Cardiac septum (tissue), 1 donor: Measurements from ENCODE around the gene SMG6. TPM values are rescaled to one million over a fixed set of nuclear protein-coding genes. Genes with fewer than 3 reads are reported as not detected.

Source experiments
- DNase-seq: peaks from one replicate; pipeline ENCODE4 v3.0.0-alpha.2; 2020; ENCODE audit warnings: low spot score
- intact Hi-C: fragments of 100-400 bp; cut with DNase I; formaldehyde crosslinking; loops from one replicate; pipeline ENCODE4 v1.14.0; 2022
- total RNA-seq: library from RNA; stranded (reverse); fragmentation: NEBNext Ultra II Directional; extraction: Animal tissue kit (Norgen Biotek cat#: 25700); gene quantifications from one replicate; pipeline ENCODE4 v1.2.1, GENCODE V29; 2021
- donor health status: DM: no; HTN: no; CAD: no.

SMG6 gene
- total RNA-seq, 1 donor from 2014 or later: 19.7 TPM

GRCh38 chr17:2051061-2051932 is 252.3 kb downstream of the SMG6 start:
- intact Hi-C loops: no loop called here
- no peak for DNase-seq

DNA sequence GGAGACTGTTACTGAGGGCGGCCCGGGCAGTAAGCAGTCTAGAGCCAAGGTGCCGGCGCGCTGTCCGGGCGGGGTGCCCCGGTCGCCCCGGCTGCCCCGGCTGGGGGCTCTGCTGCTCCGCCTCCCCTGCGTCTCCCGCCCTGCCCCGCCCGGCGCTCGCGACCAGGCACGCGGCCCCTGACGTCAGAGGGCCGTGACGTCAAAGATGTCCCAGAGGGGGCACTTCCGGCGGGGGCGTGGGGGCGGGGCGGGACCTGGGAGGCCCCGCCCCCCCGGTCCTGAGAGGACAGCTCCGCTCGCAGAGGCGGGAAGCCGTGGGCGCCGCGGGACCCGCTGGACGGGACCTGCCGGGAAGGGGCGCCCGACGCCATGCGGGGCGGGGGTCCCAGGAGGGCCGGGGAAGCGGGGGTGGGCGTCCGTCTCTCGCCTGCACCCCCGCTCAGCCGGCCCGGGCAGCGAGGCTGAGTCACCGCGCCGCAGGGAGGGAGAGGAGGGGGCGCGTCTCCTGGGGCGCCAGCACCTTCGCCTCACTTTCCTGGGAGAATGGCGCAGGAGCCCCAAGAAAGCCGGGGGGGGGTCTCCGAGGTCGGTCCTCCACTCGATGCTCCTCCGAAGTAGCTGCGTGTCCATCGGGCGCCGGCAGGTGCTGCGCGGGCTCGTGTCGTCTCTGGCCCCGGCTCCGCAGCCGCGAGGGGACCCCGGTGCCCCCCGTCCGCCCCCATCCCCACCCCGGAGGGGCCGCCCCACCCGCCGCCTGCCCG is 253.1 kb downstream of the SMG6 start:
- peak; percentile 79 for DNase-seq
- intact Hi-C loops: no loop called here

GRCh38 chr17:2049333-2050299 is 254.0 kb downstream of the SMG6 start:
- intact Hi-C loops: no loop called here
- peak; percentile 94 for DNase-seq

DNA sequence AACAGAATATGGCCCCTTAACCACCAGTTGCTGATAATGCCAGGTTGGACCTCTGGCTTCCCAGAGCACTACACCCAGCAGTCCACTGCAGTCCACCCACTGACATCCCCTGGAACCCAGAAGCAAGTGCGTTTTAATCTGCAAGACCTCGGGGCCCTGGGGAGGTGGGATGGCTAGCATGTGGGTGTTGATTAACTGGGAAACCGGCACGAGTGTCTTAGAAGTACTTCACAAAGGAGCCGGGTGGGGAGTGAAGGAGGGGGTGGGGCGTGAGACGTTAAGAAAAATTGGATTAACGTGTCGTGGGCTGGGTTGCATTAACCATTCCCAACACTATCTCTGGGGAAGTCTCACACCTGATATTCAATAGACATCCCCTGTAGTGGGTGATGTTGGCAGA is 254.8 kb downstream of the SMG6 start:
- no peak for DNase-seq
- intact Hi-C loops: no loop called here

DNA sequence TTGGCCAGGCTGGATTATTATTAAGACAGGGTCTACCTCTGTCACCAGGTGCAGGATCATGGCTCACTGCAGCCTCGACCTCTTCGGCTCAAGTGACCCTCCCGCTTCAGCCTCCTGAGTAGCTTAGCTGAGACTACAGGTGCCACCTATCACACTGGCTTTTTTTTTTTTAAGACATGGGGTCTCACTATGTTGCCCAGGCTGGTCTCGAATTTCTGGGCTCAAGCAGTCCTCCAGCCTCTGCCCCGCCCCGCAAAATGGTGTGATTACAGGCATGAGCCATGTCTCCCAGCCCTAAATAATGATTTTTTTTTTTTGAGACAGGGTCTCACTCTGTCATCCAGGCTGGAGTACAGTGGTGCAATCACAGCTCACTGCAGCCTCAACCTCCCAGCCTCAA is 256.0 kb downstream of the SMG6 start:
- intact Hi-C loops: no loop called here
- no peak for DNase-seq

GRCh38 chr17:2044263-2044894 is 259.2 kb downstream of the SMG6 start:
- intact Hi-C loops: loop anchor here (5.0 kb wide), 1 partner anchor 322 kb away; the partner anchor contains the start of gene WDR81
- no peak for DNase-seq

GRCh38 chr17:2043785-2044184 is 259.8 kb downstream of the SMG6 start:
- intact Hi-C loops: loop anchor here (5.0 kb wide), 1 partner anchor 321 kb away; the partner anchor contains the start of gene WDR81
- no peak for DNase-seq

GRCh38 chr17:2042933-2043332 is 260.7 kb downstream of the SMG6 start:
- no peak for DNase-seq
- intact Hi-C loops: loop anchor here (5.0 kb wide), 1 partner anchor 321 kb away; the partner anchor contains the start of gene WDR81

- intact Hi-C loops: loop anchor here (5.0 kb wide), 1 partner anchor 320 kb away; the partner anchor contains the start of gene WDR81
- DNase-seq: no peak
These were observed 261.2 kb downstream of the SMG6 start for GRCh38 chr17:2042390-2042847.

DNA sequence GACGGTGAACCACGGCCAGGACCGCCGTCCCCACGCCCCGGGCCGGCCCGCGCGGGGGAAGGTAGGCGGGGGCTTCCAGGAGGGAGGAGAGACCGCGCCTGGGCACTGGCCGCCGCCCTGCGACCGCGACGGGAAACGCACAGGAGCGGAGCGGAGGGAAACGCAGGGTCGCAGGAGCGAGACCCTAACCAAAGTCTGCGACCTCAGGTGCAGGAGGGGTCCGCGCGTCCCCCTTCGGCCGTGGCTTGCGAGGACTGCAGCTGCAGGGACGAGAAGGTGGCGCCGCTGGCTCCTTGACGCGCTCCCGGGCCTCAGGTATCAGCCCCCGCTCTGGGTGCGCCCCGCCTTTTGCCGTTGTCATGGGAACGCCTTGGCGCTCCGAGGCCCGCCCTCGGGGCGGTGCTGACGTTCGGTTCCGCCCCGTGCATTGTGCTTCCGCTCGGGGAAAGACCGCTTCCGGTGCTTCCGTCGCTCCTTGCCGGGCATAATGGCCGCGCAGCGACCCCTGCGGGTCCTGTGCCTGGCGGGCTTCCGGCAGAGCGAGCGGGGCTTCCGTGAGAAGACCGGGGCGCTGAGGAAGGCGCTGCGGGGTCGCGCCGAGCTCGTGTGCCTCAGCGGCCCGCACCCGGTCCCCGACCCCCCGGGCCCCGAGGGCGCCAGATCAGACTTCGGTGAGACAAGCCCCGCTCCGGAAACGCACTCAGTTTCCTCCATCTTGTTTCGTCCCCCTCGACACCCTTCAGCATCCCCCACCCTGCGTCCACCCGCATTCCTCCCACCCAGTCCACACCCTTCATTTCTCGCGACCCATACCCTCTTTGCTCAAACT is 261.8 kb downstream of the SMG6 start, which contains the start of gene OVCA2:
TSS of gene OVCA2 (plus strand) at position 462 of the 829 bp plus-strand sequence. CDS start at position 488, 26 bp downstream.
- intact Hi-C loops: loop anchor here (5.0 kb wide), 1 partner anchor 319 kb away; the partner anchor contains the start of gene WDR81
- peak; percentile 97 for DNase-seq

- intact Hi-C loops: loop anchor here (5.0 kb wide), 1 partner anchor 319 kb away; the partner anchor contains the start of gene WDR81
- no peak for DNase-seq
These were observed 262.5 kb downstream of the SMG6 start for GRCh38 chr17:2040942-2041560.

DNA sequence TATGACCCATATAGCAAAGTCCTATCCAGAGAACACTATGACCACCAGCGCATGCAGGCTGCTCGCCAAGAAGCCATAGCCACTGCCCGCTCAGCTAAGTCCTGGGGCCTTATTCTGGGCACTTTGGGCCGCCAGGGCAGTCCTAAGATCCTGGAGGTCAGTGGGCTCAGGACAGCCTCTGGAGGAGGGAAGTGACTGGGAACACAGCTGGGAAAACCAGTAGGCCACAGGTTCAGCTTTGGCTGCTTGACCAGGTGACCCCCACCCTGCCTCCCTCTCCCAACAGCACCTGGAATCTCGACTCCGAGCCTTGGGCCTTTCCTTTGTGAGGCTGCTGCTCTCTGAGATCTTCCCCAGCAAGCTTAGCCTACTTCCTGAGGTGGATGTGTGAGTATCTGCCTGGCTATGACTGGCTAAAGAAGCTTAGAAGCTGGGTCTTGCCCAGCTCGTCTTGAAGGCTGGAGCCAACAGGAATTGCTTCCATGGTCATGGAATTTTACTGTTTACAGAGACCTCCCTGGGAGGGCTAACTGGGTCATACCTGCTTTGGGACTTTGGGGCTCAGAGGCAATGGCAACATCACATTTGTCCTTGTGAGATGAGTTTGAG is 263.3 kb downstream of the SMG6 start:
- DNase-seq: no peak
- intact Hi-C loops: loop anchor here (5.0 kb wide), 1 partner anchor 318 kb away; the partner anchor contains the start of gene WDR81

GRCh38 chr17:2037155-2037554 is 266.4 kb downstream of the SMG6 start:
- intact Hi-C loops: no loop called here
- no peak for DNase-seq

GRCh38 chr17:2035541-2036488 is 267.8 kb downstream of the SMG6 start:
- intact Hi-C loops: no loop called here
- DNase-seq: no peak

- intact Hi-C loops: no loop called here
- DNase-seq: no peak
These were observed 268.6 kb downstream of the SMG6 start for GRCh38 chr17:2034806-2035540.
